Right hindlimb (tissue), 1 donor: ENCODE measurements around the gene PLCL1.

Experiments
- DNase-seq: peaks from one replicate; pipeline ENCODE4 v3.0.0-alpha.2; 2018

Gene PLCL1

DNA sequence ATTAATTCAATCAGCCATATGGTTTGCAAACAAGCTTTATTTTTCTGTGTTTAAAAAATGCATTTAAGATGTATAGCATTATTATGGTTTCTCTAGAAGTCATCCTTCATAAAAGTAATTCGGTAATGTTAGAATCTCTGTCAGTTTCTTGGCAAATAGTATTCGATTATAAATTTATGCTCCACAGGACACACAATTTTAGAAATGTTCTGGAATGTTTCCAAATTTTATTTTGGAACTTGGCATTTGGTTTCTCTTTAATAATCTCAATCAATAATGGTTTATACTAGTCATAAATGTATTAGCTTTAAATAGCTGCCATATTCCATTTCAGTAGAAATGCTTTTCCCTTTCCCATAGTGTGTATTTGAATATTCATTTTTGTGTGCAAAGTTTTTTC is 156.4 kb downstream of the PLCL1 start:
- DNase-seq: no peak

DNA sequence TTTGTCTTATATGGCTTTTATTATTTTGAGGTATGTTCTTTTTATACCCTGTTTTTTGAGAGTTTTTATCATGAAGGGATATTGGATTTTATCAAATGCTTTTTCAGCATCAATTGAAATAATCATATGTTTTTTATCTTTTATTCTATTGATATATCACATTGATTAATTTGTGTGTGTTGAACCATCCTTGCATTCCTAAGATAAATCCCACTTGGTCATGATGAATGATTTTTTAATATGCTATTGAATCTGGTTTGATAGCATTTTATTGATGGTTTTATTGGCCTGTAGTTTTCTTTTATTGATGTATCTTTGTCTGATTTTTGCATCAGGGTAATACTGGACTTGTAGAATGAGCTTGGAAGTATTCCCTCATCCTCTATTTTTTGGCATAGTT is 160.3 kb downstream of the PLCL1 start:
- DNase-seq: no peak

- no peak for DNase-seq
Measured at GRCh38 chr2:197965756-197966155, 161.4 kb downstream of the PLCL1 start.

DNA sequence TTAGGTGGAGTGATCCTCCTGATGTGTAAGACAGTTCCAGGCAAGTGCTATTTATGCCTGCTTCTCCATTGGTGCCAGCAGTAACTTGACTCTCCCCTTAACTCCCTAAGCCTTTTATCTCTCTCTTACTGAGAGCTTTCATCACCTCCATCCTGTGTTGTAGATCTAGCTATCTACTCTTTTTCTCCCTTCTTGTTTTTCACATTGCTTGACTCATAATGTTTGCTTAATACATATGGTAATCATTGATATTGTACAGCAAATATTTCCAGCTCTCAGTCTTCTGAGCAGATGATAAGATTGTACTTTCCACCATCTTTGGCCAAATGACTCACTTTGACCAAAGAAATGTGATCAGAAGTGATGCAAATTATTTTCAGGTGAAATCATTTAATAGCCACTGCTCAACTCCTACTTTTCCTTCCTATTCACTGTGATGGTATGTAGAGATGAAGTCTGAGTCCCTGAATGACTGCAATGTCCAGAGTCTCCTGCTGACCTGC is 165.0 kb downstream of the PLCL1 start:
- DNase-seq: no peak

GRCh38 chr2:197972061-197972460 is 167.7 kb downstream of the PLCL1 start:
- DNase-seq: no peak

- no peak for DNase-seq
Measured at GRCh38 chr2:197972587-197972986, 168.2 kb downstream of the PLCL1 start.

DNA sequence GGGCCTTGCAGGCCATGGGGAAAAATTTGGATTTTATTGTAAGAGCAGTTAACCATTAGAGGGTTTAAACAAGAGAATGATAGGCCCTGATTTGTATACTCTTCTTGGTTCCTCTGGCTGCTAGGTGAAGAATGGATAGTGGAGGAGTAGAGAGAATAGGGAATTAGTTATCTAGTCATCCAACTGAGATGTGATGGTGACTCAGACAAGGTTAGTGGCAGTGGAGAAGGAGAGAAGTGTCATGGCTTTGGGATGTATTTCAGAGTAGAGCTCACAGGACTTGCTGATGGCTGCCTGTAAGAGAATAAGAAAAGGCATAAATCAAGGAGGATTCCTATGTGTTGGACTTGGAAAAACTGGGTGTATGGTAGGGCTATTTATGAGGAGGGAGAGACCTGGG is 169.4 kb downstream of the PLCL1 start:
- DNase-seq: no peak

GRCh38 chr2:197975931-197976519 is 171.6 kb downstream of the PLCL1 start:
- DNase-seq: peak; percentile 74

DNA sequence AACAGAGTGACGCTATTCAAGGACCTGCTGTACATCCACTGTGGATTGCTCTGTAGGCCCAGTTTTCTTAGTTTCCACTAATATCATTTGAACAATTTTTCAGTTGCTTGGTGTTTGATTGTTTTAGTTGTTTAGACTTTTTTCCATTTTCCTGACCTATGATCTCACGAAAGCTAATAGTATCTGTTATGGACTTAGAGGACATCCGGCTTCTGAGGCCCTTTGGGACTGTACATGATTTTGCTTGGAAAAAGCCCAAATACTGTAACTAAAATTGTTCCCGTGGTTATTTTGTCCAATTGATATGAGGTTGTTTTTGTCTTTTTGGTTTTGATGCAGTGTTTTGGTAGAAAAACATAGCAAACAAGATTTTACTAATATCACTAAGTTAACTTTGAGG is 174.6 kb downstream of the PLCL1 start:
- no peak for DNase-seq

DNA sequence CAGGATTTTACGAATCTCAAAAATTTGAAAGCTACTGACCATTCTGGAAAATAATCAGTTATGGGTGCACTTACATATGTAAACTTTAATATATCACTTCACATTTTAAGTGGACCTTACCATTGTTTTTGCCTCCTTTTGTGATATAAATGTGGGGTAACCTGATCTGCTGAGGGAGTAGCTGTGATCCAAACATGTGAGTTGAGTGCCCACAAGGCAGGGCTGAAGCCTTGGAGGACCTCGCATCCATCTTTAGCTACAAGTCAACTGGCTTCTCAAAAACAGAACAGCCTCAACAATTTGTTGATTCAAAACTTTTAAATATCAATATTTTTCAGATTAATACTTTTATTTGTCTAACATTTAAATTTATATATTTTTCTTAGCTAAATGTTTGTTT is 178.2 kb downstream of the PLCL1 start:
- DNase-seq: no peak

DNA sequence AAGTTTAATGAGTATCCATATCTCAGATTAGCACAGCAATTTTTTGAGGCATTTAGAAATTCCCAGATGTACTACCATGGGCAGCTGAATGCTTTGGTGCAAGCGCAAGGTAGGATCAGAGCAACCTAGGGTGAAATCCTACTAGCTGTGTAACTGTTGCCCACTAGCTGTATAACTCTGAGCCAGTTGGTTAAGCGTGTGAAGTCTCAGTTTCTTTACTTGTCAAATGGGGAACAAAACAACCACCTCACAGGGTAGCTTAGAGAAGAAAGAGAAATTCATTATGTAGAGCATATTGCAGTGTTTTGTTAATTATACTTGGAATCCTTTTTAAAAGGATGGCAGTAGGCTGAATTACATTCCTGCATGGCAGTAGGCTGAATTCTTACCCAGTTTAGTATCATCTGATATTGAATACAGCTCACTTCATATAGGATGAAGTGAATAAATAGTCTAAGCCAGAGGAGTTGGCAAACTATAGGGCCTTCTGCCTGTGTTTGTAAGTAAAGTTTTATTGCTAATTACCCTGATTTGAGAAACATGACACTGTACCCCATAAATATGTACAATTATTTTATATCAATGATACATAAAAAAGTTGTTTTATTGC is 180.7 kb downstream of the PLCL1 start:
- DNase-seq: no peak

DNA sequence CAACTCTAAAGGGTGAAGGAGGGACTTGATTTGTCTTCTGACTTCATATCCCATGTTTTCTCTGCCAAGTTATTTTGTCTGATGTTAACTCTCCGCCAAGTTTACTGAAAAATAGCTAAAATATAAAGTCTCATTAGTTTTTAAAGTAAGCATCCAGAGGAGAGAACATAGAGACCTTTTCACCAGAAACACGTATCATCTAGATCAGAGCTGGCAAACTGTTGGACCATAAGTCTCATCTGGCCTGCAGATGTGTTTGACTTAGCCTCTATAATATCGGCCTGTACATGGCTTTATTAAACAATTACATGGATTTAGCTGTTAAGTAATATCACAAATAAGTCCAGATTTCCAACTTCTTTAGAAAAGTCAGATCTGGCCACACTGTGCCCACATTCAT is 182.6 kb downstream of the PLCL1 start:
- no peak for DNase-seq

GRCh38 chr2:197990356-197990755 is 186.0 kb downstream of the PLCL1 start:
- no peak for DNase-seq

- no peak for DNase-seq
Measured at GRCh38 chr2:197992482-197993133, 188.2 kb downstream of the PLCL1 start.

DNA sequence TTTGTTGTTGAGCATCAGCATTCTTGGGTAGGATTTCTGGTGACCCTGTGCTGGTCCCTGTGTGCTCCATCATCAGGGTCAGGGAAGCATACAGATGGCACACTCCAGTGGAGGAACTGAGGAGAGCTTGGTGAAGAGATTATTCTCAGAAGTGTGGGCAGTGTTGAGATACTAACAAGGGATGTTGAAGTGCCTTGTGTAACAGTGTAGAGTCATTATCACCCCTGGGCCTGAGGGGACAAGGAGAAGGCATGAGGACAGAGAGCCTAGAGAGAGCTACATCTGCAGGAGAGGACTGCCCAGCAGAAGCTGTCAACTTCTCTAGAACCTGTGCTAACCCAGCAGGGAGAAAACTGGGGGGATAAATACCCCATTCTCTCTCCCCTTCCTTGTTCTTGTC is 189.0 kb downstream of the PLCL1 start:
- no peak for DNase-seq

GRCh38 chr2:197993830-197994229 is 189.4 kb downstream of the PLCL1 start:
- no peak for DNase-seq

DNA sequence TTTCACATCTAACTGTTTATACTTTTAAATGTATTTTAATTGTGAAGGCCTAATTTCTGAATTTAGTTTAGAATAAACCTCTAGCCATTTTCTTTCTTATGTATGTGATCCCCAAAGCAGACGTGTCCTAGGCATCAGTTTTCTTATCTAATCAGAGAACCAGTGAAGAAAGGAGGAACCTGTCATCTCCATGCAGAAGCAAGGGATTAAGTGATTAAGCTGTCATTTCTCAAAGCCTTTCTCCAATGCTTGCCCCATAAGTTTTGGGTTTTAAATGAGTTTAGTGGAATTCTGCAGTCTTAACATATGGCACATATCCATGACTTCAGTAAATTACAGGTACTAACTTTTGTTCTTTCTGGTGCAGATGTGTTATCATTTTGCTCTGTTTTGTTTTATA is 190.4 kb downstream of the PLCL1 start:
- no peak for DNase-seq

DNA sequence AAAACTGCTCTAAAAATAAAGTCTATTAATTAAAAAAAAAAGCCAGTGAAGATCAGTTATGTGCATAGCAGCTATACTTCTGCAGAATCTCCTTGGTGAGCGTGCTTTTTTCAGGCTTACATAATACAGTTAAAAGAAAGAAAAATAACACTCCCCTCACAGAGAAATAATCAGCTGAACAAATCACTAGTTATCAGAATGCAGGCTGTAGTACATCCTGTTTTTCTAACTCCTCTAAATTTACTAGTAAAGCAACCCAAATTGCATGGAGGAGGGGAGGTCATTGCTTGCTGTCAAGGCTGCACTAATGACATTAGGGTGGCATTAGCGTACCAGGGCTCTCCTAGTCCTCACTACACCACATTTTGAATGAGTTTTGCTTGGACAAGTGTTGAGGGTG is 192.2 kb downstream of the PLCL1 start:
- no peak for DNase-seq

- DNase-seq: no peak
Measured at GRCh38 chr2:197997083-197997541, 192.7 kb downstream of the PLCL1 start.

GRCh38 chr2:197998702-197999101 is 194.3 kb downstream of the PLCL1 start:
- DNase-seq: no peak

GRCh38 chr2:198000417-198000816 is 196.0 kb downstream of the PLCL1 start:
- DNase-seq: no peak

GRCh38 chr2:198004173-198004572 is 199.8 kb downstream of the PLCL1 start:
- DNase-seq: no peak

DNA sequence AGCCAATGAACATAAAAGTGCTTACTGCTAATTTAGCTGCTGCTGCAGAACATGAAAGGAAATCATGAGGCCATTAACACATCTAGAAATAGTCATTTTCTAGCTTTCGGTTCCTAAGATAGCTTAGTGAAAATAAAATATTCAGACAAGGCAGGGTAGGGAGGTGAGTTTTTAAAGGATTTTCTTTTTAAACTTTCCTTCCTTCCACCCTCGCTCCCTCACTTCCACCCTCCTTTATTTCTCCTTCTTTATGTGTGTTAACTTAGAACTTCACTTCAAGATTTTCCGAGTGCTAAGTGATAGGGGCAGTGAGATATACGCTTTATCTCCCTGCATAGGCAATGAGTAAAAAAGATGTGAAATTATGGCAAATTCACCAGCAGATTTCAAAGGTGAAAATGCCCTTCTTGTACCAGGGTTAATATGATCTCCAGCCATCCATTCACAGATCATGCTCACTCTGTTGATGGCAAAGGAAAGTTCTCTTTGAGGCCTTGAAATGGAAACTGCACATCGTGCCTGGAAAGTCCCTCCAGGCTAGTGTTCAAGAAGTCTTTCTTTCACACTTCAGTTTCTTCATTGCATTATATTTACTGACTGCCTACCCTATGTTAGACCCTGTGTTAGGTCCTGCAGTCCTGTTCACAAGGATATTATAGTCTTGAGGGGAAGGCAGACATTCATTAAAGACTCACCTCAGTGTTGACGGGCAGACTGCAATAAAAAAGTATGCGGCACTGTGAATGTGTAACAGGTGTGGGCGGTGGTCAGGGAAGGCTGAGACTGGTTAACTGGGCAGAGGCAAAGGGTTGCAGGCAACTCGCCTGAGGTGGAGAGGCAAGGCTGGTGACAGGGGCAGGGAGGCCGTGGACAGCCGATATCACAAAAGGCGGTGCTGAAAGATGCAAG is 200.8 kb downstream of the PLCL1 start:
- no peak for DNase-seq
